ENCODE results near the gene UGT1A4. TPM values are rescaled to one million over a fixed set of nuclear protein-coding genes. Genes with fewer than 3 reads are reported as not detected.

Gene UGT1A4
- total RNA-seq, 1 experiment from 2014 or later: not detected

DNA sequence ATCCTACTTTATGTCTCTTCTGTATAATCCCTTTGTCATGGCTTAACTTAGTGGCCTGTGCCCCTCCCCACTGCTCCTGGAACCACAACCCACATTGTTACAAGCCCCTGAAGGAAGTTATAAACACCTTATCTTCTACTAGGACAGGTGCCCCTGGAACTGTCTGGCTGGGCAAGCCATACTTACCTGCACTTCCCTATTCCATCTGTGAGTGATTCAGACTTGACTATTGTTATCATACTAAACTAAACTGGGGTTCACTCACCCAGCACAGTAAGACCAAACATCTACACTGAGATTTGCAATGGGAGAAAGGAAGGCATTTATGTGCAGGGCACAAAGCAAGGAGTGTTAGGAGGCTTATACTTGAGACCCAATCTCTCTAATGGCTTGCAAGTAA is 29.5 kb upstream of the UGT1A4 start:
- TF ChIP-seq, protein P1, sequence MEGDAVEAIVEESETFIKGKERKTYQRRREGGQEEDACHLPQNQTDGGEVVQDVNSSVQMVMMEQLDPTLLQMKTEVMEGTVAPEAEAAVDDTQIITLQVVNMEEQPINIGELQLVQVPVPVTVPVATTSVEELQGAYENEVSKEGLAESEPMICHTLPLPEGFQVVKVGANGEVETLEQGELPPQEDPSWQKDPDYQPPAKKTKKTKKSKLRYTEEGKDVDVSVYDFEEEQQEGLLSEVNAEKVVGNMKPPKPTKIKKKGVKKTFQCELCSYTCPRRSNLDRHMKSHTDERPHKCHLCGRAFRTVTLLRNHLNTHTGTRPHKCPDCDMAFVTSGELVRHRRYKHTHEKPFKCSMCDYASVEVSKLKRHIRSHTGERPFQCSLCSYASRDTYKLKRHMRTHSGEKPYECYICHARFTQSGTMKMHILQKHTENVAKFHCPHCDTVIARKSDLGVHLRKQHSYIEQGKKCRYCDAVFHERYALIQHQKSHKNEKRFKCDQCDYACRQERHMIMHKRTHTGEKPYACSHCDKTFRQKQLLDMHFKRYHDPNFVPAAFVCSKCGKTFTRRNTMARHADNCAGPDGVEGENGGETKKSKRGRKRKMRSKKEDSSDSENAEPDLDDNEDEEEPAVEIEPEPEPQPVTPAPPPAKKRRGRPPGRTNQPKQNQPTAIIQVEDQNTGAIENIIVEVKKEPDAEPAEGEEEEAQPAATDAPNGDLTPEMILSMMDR (conservative IDR thresholded peaks at IDR 0.05): no peak

More for the DNA sequence above, 29.5 kb upstream of the UGT1A4 start:
- Histone ChIP-seq H3K56ac (ENCODE audit: insufficient read length, low read depth, low read length) (no peak overlapping the region), H3K9me3 (ENCODE audit: control insufficient read depth, low read depth, low read length) (no peaks in the 10 kb centered on the region), H2BK20ac (ENCODE audit: low read depth, low read length, poor library complexity, severe bottlenecking) (no peak overlapping the region), H3K14ac (ENCODE audit: insufficient read depth, low read length) (no peak overlapping the region), H3K23ac (ENCODE audit: insufficient read length, low read depth, low read length) (no peak overlapping the region), H3K18ac (ENCODE audit: insufficient read length, low read depth, low read length) (no peak overlapping the region), H3K4me2 (ENCODE audit: insufficient read depth, insufficient read length, low read length) (no peak overlapping the region), H2BK5ac (ENCODE audit: insufficient read length, low read length) (no peak overlapping the region), H3K79me2 (ENCODE audit: insufficient read depth, low read length) (no peaks in the 10 kb centered on the region), H4K20me1 (ENCODE audit: control insufficient read depth, insufficient read depth, insufficient read length) (no peaks in the 10 kb centered on the region), H4K8ac (replicated peaks; ENCODE audit: insufficient read length, low read depth, low read length) (no peak overlapping the region), H4K91ac (ENCODE audit: insufficient read length, low read depth, low read length) (no peak overlapping the region), H3K27me3 (ENCODE audit: insufficient read depth, low read length) (no peaks in the 10 kb centered on the region), H3K4me1 (ENCODE audit: insufficient read depth, low read length) (peaks cover 3% of the 10 kb centered on the region; the same call in 1 of the 2 replicates), H3K4ac (ENCODE audit: low read depth, low read length) (no peak overlapping the region), H2BK15ac (ENCODE audit: low read depth, low read length) (no peak overlapping the region), H3T11ph (ENCODE audit: low read length) (no peak overlapping the region), H2AK5ac (ENCODE audit: insufficient read length, low read length) (no peak overlapping the region), H2AFZ (ENCODE audit: low read length) (no peak overlapping the region), H3K79me1 (ENCODE audit: insufficient read depth, low read depth, low read length, poor library complexity, severe bottlenecking) (no peaks in the 10 kb centered on the region), H2BK12ac (ENCODE audit: insufficient read length, low read depth, low read length) (no peak overlapping the region), H3K9ac (ENCODE audit: extremely low read depth, insufficient read length, low read length) (no peak overlapping the region), H2BK120ac (ENCODE audit: low read depth, low read length, poor library complexity, severe bottlenecking) (no peak overlapping the region), H3K27ac (ENCODE audit: insufficient read length, low read depth, low read length) (no peak overlapping the region), H4K5ac (ENCODE audit: insufficient read length, low read depth, low read length) (no peak overlapping the region), H3K23me2 (ENCODE audit: insufficient read length, low read depth, low read length, poor library complexity, severe bottlenecking) (no peaks in the 10 kb centered on the region)
- H3K27ac Mint-ChIP-seq: no peak overlapping the region
- H3K9me3 Mint-ChIP-seq: no peaks in the 10 kb centered on the region; a peak in 2 of 5 replicates
- H3K27me3 Mint-ChIP-seq (ENCODE audit: low read depth): no peaks in the 10 kb centered on the region; the same call in 1 of the 2 replicates
- H3K4me1 Mint-ChIP-seq: peaks cover 24 to 29% of the 10 kb centered on the region in 2 experiments
- DNase-seq: no peak
- no peak overlapping the region for H3K4me3 Mint-ChIP-seq
- H3K36me3 Mint-ChIP-seq (ENCODE audit: insufficient read depth in 1 of 3, low read depth in 3 of 3): no peaks in the 10 kb centered on the region; a peak in 1 of 7 replicates
